ENCODE data around the gene SUPT4H1.

DNA sequence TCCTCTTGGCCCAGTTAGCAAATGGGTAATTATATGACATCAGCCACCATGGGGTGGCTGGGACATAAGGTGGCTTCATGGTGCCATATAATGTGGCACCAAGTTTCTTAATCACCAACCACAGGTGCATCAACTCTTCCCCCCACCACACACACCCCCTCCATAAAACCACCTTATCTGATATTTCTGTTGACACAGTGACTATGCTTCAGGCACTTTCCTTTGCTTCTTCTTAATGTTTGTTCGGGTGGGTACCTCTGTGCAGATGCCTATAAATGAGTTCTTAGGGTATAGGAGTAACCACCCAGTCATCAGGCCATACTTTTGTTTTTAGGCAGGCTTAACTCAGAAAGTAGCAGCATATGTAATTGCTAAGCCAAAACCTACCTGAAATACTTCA is 35.8 kb upstream of the SUPT4H1 start:
- TF ChIP-seq CTCF (IDR thresholded peaks at IDR 0.05; ENCODE audit: low read depth, low read length) (no peak), EZH2phosphoT487 (IDR thresholded peaks at IDR 0.05; ENCODE audit: low read depth) (no peak)

Measured in OCI-LY3 (cell line).